ENCODE measurements around the gene RNASEH1.
"Not testable (repeated sequence)": the region's sequence is repeated elsewhere in the genome, so short reads cannot be mapped to it uniquely, and the experiment has no call there.

RNASEH1 gene

GRCh38 chr2:3589086-3589485 lies 31.0 kb upstream of the RNASEH1 start:
- no peak for FAIRE-seq

DNA sequence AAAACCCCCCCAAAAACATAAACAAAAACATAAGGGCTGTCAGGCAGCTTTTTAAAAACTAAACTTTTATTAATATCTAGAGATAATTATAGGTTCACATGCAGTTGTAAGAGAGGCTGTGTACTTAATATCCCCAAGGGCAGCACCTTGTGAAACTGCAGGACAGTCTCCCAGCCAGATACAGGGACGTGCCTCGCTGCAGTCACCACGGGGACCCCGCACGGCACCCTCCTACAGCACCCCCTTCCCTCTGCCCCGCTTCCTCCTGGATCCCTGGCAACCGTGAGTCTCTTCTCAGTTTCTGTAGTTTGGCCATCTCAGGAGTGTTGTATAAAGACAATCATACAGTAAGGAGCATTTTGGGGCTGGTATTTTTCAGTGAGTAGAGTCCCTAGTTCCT lies 30.0 kb upstream of the RNASEH1 start:
- FAIRE-seq: no peak

DNA sequence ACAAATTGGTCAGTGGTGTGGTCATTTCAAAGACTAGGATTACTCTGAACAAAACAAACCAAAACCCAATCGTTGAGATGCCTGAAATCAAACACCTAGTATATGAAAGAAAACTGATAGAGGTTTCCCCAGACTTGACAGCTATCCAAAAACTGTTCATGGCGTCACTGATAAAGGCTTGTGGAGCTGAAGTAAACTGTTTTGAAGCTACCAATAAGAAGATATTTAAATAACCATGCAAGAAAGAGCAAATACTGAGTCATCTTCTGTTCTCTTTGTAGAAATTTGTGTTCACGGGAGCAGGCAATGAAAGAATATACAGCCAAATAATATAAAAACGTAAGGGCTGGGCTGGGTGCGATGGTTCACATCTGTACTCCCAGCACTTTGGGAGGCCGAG lies 29.3 kb upstream of the RNASEH1 start:
- no peak for FAIRE-seq

DNA sequence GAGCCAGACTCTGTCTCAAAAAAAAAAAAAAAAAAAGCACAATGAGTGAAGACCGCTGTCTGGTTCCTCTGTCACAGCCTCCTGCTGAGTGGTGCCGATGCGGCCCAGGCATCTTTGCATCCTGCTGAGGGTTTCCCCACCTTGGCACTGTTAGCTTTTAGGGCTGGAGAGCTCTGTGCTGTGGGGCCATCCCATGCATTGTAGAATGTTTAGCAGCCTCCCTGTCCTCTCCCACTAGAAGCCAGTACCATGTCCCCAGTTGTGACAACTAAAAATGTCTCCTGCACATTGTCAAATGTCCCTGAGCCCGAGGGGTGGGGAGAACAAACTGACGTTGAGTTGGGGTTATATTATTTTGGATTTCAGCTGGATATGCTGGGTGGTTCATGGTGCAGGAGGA lies 28.9 kb upstream of the RNASEH1 start:
- FAIRE-seq: no peak

DNA sequence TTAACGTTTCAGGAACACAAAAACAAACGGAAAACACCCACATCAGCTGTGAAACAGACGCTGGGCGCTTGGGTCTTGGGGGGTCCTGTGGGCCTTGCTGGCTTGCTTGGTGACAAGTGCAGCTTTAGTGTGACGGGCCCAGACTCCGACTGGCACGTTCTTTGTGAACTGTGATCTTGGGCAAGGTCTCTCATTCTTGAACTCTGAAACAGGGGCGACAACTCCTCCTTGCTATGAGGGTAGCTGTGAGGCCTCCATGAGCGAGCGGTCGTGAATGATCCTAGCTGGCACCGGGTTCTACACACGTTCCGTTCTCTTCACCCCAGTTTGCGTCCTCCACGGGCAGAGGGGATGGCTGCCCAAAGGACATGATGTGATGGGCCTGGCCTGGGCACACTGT lies 28.1 kb upstream of the RNASEH1 start:
- FAIRE-seq: no peak

DNA sequence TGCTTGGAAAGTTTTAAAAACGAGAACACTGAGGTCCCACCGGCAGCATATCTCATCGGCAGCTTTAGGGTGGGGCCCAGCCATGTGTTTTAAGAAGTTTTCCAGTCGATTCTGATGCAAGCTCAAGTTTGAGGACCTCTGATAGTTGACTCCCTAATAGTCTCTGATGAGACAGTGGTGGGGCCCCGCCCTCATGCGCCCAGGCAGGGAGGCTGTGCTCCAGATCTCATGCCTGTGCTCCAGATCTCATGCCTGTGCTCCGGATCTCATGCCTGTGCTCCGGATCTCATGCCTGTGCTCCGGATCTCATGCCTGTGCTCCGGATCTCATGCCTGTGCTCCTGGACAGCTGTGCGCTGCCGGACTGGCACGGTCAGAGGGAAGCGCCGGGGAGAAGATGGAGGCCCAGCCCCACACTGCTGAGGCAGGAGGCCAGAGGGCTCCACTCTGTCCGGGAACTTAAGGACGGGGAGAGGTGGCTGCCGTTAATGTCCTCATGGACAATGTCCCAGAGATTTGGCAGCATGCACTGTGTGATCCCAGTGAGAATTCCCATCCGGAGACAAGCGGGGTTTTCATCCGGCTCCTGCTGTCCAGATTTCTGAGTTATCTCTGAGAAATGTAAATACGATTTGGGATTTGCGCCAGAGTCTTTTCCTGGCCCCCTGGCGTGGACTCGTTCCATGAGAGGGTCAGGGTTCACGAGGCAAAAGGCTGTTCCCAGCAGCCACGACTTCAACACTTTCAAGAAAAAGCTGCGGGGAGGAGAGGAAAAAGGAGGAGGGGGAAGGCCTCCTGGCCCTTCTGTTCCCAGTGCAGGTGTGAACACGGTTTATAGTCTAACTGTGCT lies 27.4 kb upstream of the RNASEH1 start:
- FAIRE-seq: no peak

GRCh38 chr2:3584608-3585260 lies 26.6 kb upstream of the RNASEH1 start:
- no peak for FAIRE-seq

GRCh38 chr2:3584076-3584475 lies 25.9 kb upstream of the RNASEH1 start:
- FAIRE-seq: no peak

GRCh38 chr2:3581367-3582262 lies 23.5 kb upstream of the RNASEH1 start:
- no peak for FAIRE-seq

DNA sequence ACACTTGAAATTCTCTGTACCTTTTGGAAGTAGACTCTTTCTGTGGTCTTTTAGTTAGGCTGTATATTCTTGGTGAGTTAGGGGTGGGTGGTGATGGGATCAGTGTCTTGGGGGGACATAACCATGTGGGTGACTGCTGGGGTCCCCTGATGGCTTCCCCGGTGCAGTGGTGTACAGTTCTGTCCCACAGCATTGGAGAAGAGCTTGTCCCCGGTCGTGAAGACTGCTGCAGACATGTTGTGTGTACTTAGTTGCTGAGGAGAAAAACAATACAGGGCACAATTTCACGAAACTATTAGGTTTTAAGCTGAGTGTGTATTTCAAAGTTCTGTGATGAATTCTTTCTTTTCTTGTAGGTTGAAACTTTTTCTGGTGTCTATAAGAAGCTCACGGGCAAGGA lies 22.3 kb upstream of the RNASEH1 start:
- no peak for FAIRE-seq

- no peak for FAIRE-seq
Measured at GRCh38 chr2:3578987-3579386, 20.9 kb upstream of the RNASEH1 start.

DNA sequence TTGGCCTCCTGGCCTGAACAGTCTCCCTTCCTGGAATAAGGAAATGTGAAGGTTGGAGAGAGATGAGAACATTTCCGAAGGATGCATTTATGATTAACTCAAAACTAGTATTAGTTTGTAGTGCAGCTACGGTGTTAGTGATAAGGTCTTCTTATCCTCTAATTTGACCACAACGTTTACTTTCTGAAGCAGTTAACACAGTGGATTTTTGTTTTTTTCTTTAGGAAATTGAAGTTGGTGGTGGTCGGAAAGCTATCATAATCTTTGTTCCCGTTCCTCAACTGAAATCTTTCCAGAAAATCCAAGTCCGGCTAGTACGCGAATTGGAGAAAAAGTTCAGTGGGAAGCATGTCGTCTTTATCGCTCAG lies 18.1 kb upstream of the RNASEH1 start:
- not testable (repeated sequence) for FAIRE-seq

- no peak for FAIRE-seq
Measured at GRCh38 chr2:3575534-3576262, 17.6 kb upstream of the RNASEH1 start.

DNA sequence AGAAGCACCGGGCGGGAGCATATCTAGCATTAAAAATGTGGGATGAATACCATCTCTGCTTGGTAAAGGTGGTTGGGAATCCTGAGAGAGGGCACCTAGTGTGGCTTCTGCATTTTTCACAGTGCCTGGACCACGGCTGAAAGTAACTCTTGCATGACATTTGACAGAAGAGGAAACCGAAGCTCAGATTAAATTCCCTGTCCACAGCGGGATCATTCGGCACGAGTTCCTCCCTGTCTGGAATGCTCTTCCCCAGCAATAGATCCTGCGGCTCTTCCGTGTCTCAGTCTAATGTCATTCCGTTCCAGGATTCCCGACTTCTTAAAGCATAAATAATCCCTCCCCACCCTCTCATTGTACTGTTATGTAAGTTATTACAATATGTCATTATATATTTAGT lies 16.0 kb upstream of the RNASEH1 start:
- no peak for FAIRE-seq

GRCh38 chr2:3572620-3573019 lies 14.5 kb upstream of the RNASEH1 start:
- no peak for FAIRE-seq

- FAIRE-seq: no peak
Measured at GRCh38 chr2:3571284-3571683, 13.2 kb upstream of the RNASEH1 start.

- FAIRE-seq: not testable (repeated sequence)
Measured at GRCh38 chr2:3569656-3570055, 11.5 kb upstream of the RNASEH1 start.

DNA sequence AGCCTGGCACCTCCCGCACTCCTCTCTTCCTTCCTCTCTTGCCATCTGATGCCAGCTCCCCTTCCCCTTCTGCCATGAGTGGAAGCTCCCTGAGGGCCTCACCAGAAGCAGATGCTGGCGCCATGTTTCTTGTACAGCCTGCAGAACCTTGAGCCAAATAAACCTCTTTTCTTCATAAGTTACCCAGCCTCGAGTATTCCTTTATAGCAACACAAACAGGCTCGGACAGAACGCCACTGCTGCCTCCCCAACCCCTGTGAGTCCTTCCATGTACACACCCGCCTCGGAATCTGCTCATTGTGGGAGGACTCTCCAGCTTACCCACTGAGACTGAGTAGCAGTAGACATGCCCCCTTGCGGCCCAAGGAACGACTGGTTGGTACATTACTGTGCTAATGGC lies 8.7 kb upstream of the RNASEH1 start:
- no peak for FAIRE-seq

DNA sequence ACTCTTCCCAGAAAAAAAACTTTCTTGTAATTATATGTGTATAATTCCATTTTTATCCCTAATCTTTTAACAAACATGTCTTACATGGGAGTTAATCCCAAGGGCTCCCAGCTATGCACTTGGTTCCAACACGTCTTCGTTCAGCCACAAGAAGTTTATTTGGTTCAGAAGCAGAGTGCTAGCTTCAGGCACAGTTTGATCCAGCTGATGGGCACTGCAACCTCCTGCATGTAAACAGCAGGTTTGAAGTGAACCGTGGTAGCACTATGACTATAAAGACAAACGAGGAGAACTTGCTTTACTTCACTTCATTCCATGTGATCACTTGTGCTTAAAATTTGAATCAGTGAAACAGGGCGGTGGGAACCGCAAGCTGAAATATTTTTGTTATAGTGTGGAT lies 7.0 kb upstream of the RNASEH1 start:
- no peak for FAIRE-seq

GRCh38 chr2:3563521-3563976 lies 5.4 kb upstream of the RNASEH1 start:
- FAIRE-seq: no peak

DNA sequence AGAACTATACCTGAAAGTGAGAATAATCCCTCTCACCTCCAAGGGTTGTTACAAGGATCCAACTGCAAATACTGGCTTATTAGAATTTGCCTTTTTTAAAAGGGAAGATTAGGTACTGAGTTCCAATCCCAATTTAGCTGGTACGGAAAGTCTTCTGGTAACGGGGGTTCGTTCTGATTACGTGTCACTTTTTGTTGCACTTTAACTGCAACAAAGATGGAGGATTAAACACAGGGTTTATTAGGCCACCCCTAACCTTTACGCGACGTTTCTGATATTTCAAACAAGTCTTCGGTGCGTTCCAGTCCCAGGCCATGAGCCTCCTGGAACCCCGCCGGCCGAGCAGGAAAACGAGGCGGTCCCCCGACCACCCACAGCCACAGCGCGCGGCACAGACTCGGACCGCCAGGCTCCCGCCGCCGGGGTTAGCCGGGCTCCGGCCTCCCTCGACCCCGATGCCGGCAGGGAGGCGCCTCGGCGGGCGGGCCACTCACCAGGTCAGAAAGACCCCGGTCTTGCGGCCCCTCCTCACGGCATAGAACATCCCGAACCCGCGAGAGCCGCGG lies 411 bp downstream of the RNASEH1 start:
- FAIRE-seq: no peak

DNA sequence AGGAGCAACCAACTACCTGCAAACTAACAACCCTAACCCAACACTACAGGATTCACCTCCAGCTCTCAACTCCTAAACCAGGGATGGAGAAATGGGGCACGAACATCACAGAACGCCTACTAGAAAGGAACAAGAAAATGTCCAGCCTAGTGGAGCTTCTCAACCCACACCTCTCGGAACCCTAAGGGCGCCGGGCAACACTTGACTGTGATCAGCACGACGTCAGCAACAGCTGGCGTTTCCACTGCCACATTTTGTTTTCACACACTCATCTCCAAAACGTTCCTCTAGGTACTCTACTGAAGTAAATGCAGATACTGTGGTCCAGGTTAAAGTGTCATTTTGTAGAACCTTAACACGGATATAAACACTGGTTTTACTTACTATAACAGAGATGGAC lies 4.2 kb downstream of the RNASEH1 start:
- FAIRE-seq: no peak

Data from colon (tissue), 2 donors.